Endothelial cell of umbilical vein (primary cell): ENCODE measurements around the gene SLC26A8. TPM values are rescaled to one million over a fixed set of nuclear protein-coding genes. Genes with fewer than 3 reads are reported as not detected.
A peak's percentile ranks its signal among the peaks of the same experiment; 100 is the strongest.

Source experiments
- BruUV-seq: library from RNA; stranded (reverse); fragments of 400-500 nt; replicated peaks from 2 replicates; lab custom pipeline; 2021; lab: Mats Ljungman, UMichigan
- CTCF ChIA-PET: fragments of 300-600, 350-600 bp; sonication (Branson Sonifier 250); formaldehyde crosslinking; loops from one replicate; lab custom pipeline; 2021; ENCODE audit warnings: antibody characterized with exemption, inconsistent platforms; lab: Charles Lee
- POLR2A ChIA-PET: fragments of 300-600, 350-600 bp; sonication (Branson Sonifier 250); formaldehyde crosslinking; loops from one replicate; lab custom pipeline; 2021; ENCODE audit warnings: antibody characterized with exemption, inconsistent platforms; lab: Charles Lee
- DNase-seq: peaks from one replicate; pipeline ENCODE4 v3.0.0-alpha.2; 2011; ENCODE audit warnings: low read depth, low spot score
- FAIRE-seq: peaks from 2 replicates; lab custom pipeline; 2011; peaks lifted over from hg19 to GRCh38; lab: Jason Lieb, UNC
- H2AFZ ChIP-seq: 2 replicates; pipeline ENCODE4 v1.6.0; 2012; ENCODE audit warnings: low read depth, low read length, control low read depth, inconsistent platforms
- H3K27ac ChIP-seq: 2 replicates; pipeline ENCODE4 v1.5.1; 2011; ENCODE audit warnings: low read depth, mild to moderate bottlenecking, control low read depth, low read length, moderate library complexity; ENCODE audit not compliant: insufficient read depth
- H3K27me3 ChIP-seq, 2 experiments: 2 replicates each; pipeline versions ENCODE4 v1.6.0 to v1.6.1; 2011; ENCODE audit warnings: low read length in 2 of 2, mixed read lengths in 1 of 2; ENCODE audit not compliant: control insufficient read depth in 2 of 2, insufficient read depth in 2 of 2
- H3K36me3 ChIP-seq, 2 experiments: 2 replicates in 1 of 2; 3 replicates in 1 of 2; pipeline ENCODE4 v1.5.1; 2011; ENCODE audit warnings: low read length in 2 of 2, mild to moderate bottlenecking in 1 of 2, moderate library complexity in 1 of 2; ENCODE audit not compliant: control insufficient read depth in 2 of 2, insufficient read depth in 2 of 2; ENCODE audit errors: extremely low read depth in 1 of 2
- H3K4me1 ChIP-seq: 3 replicates; pipeline ENCODE4 v1.5.1; 2011; ENCODE audit warnings: mild to moderate bottlenecking, low read length; ENCODE audit not compliant: control insufficient read depth, insufficient read depth; ENCODE audit errors: extremely low read depth
- H3K4me2 ChIP-seq: 2 replicates; pipeline ENCODE4 v1.6.1; 2011; ENCODE audit warnings: low read length, control low read depth, mixed read lengths; ENCODE audit not compliant: insufficient read depth
- H3K4me3 ChIP-seq, 3 experiments: fragments of 200-600 bp in 1 of 3; sonication (generic), shearing (Covaris generic) in 1 of 3; replicated peaks in 1 of 3; 2 replicates each; pipeline ENCODE4 v1.5.1; 2011 to 2016; ENCODE audit warnings: control low read depth in 3 of 3, low read length in 3 of 3, mild to moderate bottlenecking in 2 of 3, inconsistent platforms in 1 of 3, low read depth in 1 of 3, moderate library complexity in 1 of 3; ENCODE audit not compliant: insufficient read depth in 1 of 3
- H3K79me2 ChIP-seq: 2 replicates; pipeline ENCODE4 v1.6.0; 2012; ENCODE audit warnings: low read length, inconsistent platforms; ENCODE audit not compliant: control insufficient read depth, insufficient read depth
- H3K9ac ChIP-seq: replicated peaks from 2 replicates; pipeline ENCODE3; 2011; ENCODE audit warnings: low read length, control low read depth; ENCODE audit not compliant: insufficient read depth; ENCODE audit errors: extremely low read depth
- H3K9me1 ChIP-seq: replicated peaks from 3 replicates; pipeline ENCODE4 v1.6.0; 2011; ENCODE audit warnings: mild to moderate bottlenecking, low read length; ENCODE audit not compliant: control insufficient read depth, insufficient read depth; ENCODE audit errors: extremely low read depth
- H3K9me3 ChIP-seq: replicated peaks from 2 replicates; pipeline ENCODE4 v1.5.1; 2012; ENCODE audit warnings: low read length, inconsistent platforms; ENCODE audit not compliant: control insufficient read depth, insufficient read depth
- H4K20me1 ChIP-seq: replicated peaks from 2 replicates; pipeline ENCODE3; 2011; ENCODE audit warnings: mild to moderate bottlenecking, low read length; ENCODE audit not compliant: control insufficient read depth, insufficient read depth; ENCODE audit errors: extremely low read depth
- EZH2 ChIP-seq: IDR thresholded peaks from 2 replicates; pipeline ENCODE4 v1.6.1; 2012; ENCODE audit warnings: borderline replicate concordance, low read depth, mild to moderate bottlenecking, moderate library complexity, low read length, inconsistent platforms; ENCODE audit not compliant: severe bottlenecking
- FOS ChIP-seq: IDR thresholded peaks from 2 replicates; pipeline ENCODE4 v1.6.1; 2011; ENCODE audit warnings: mild to moderate bottlenecking, low read length, moderate library complexity, borderline replicate concordance; ENCODE audit not compliant: insufficient read depth
- GATA2 ChIP-seq: IDR thresholded peaks from 2 replicates; pipeline ENCODE4 v1.7.0; 2011; ENCODE audit warnings: low read depth, mild to moderate bottlenecking, moderate library complexity, mixed read lengths, low read length; ENCODE audit not compliant: insufficient read length, insufficient read depth
- JUN ChIP-seq: IDR thresholded peaks from 2 replicates; pipeline ENCODE4 v1.6.1; 2011; ENCODE audit warnings: borderline replicate concordance, low read depth; ENCODE audit not compliant: insufficient read length, insufficient read depth
- MAX ChIP-seq: IDR thresholded peaks from 2 replicates; pipeline ENCODE4 v1.6.1; 2011; ENCODE audit not compliant: insufficient read depth, insufficient read length
- MYC ChIP-seq: IDR thresholded peaks from one replicate; pipeline ENCODE4 v1.6.1; 2011; ENCODE audit warnings: mild to moderate bottlenecking, low read depth, low read length
- POLR2A ChIP-seq: IDR thresholded peaks from 2 replicates; pipeline ENCODE4 v1.6.1; 2012; ENCODE audit warnings: low read depth, mild to moderate bottlenecking, control low read depth, low read length
- POLR2AphosphoS5 ChIP-seq: IDR thresholded peaks from 2 replicates; pipeline ENCODE4 v1.6.1; 2012; ENCODE audit warnings: low read depth, mild to moderate bottlenecking, control low read depth, low read length, moderate library complexity; ENCODE audit not compliant: insufficient read depth
- dilution Hi-C: fragments of 300-500 bp; cut with MboI; formaldehyde crosslinking; loops from one replicate; pipeline ENCODE4 v1.15.0; 2019; ENCODE audit warnings: low sequenced_read_pairs; ENCODE audit not compliant: extremely low pct_ligation_motif_present
- intact Hi-C: fragments of 100-400 bp; cut with micrococcal nuclease; formaldehyde crosslinking; loops from one replicate; pipeline ENCODE4 v1.10.0; 2022
- polyA plus RNA-seq, 4 experiments: library from polyadenylated mRNA; depleted of rRNA in 3 of 4; stranded (reverse) in 3 of 4; unstranded in 1 of 4; fragments of >200 nt; gene quantifications; 2 replicates each; pipeline versions ENCODE4 v1.2.1 to v1.2.3, GENCODE V29; 2011 to 2012; ENCODE audit warnings: missing spikeins in 1 of 4
- total RNA-seq: library from RNA; stranded (reverse); gene quantifications from 2 replicates; pipeline ENCODE4 v1.2.3, GENCODE V29; 2021
- TF ChIP-seq, protein P1 (sequence below), 2 donors: IDR thresholded peaks; 1 replicate in 1 of 2; 2 replicates in 1 of 2; pipeline ENCODE4 v1.5.1; 2011; ENCODE audit warnings: low read length in 2 of 2, mild to moderate bottlenecking in 2 of 2, moderate library complexity in 2 of 2, control low read depth in 1 of 2, inconsistent platforms in 1 of 2, low read depth in 1 of 2; ENCODE audit not compliant: insufficient read depth in 1 of 2; ENCODE audit errors: extremely low read depth in 1 of 2

The SLC26A8 gene
- total and polyA plus RNA-seq, 2 donors (not counting 3 experiments of a cell fraction or from before 2014, with no cell fraction given) = 0.01 TPM; not detected in 1

DNA sequence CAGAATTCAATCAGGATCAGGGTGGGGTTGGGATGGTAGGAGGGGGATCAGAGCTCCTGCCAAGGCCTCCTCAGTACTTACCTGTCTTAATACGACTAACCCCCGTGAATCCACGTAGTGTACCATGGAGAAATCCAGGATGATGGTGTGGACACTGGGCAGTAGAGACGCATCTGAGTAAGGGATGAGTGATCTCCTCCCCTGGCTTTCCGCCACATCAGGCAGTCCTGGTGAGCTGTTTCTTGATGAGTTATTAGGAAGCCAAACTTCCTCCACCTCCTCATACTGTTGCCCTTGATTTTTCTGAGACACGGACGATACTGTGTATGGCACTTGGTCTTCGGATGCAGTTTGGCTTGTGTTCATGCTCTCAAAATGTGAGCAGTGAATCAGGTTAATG lies 69.4 kb downstream of the SLC26A8 start:
- ChIA-PET CTCF (interaction anchor here (0.7 to 2.0 kb wide), 4 partner anchors 42 to 218 kb away, joined by 3 to 13 read pairs (median 4); partner anchors contain the start of gene ARMC12), POLR2A (no interaction called here)
- no TSS peak for BruUV-seq
- peak overlapping the region; percentile 48 for H2AFZ ChIP-seq
- intact Hi-C loops (loop anchor here (10.0 kb wide), 1 partner anchor 370 kb away; no protein-coding TSS in a partner anchor), dilution Hi-C loops (no loop called here)
- no peak for TF ChIP-seq FOS
- no peak for TF ChIP-seq EZH2
- TF ChIP-seq, protein P1, sequence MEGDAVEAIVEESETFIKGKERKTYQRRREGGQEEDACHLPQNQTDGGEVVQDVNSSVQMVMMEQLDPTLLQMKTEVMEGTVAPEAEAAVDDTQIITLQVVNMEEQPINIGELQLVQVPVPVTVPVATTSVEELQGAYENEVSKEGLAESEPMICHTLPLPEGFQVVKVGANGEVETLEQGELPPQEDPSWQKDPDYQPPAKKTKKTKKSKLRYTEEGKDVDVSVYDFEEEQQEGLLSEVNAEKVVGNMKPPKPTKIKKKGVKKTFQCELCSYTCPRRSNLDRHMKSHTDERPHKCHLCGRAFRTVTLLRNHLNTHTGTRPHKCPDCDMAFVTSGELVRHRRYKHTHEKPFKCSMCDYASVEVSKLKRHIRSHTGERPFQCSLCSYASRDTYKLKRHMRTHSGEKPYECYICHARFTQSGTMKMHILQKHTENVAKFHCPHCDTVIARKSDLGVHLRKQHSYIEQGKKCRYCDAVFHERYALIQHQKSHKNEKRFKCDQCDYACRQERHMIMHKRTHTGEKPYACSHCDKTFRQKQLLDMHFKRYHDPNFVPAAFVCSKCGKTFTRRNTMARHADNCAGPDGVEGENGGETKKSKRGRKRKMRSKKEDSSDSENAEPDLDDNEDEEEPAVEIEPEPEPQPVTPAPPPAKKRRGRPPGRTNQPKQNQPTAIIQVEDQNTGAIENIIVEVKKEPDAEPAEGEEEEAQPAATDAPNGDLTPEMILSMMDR (IDR thresholded peaks at IDR 0.05; ENCODE audit: extremely low read depth in 1 of 2, insufficient read depth in 1 of 2, low read depth in 1 of 2, low read length in 2 of 2) = no peak
- TF ChIP-seq GATA2 = no peak
- TF ChIP-seq JUN = no peak
- no peak for TF ChIP-seq MAX
- TF ChIP-seq POLR2A = no peak
- no peak for TF ChIP-seq POLR2AphosphoS5
- TF ChIP-seq MYC = no peak
- H3K9me1 ChIP-seq = no peaks in the 10 kb centered on the region
- H3K4me1 ChIP-seq = peaks cover 16% of the 10 kb centered on the region
- no peak overlapping the region for H3K4me3 ChIP-seq
- FAIRE-seq (peak; percentile 40), DNase-seq (peak; percentile 30)
- H3K79me2 ChIP-seq = no peaks in the 10 kb centered on the region
- no peak overlapping the region for H3K9ac ChIP-seq
- peaks cover 1% of the 10 kb centered on the region for H3K9me3 ChIP-seq
- peaks cover 0 to 2% of the 10 kb centered on the region in 2 experiments for H3K27me3 ChIP-seq
- H3K4me2 ChIP-seq = no peak overlapping the region
- H3K27ac ChIP-seq = no peak overlapping the region
- no peaks in the 10 kb centered on the region for H4K20me1 ChIP-seq
- no peaks in the 10 kb centered on the region for H3K36me3 ChIP-seq
